ENCODE results near the gene PLEKHH1.

PLEKHH1 gene

DNA sequence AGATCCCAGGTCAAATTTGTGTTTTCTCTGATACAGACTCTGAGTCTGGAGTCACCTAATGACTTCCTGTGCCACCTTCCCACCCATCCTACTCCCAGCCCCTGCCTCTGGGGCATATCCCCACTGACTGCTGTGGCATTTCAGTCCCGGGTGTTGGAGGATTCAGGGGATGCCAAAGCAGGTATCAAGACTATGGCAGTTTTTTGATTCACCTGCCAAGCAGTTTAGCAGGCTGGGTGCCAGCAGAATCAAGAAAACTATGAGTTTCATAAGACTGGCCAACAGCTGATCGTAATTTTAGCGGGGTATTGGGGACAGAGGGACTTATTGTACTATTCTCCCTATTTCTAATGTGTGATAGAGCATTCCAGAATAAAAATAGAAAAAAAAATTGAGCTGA lies 4.6 kb downstream of the PLEKHH1 start:
- Histone ChIP-seq H3K27ac (ENCODE audit: extremely low read depth, low read depth, low read length) (no peak overlapping the region), H3K4me3 (ENCODE audit: low read depth, low read length) (no peak overlapping the region), H3K4me1 (ENCODE audit: control insufficient read depth, insufficient read depth, low read length) (no peaks in the 10 kb centered on the region), H3K9me3 (ENCODE audit: control insufficient read depth, insufficient read depth, low read depth, low read length) (no peaks in the 10 kb centered on the region), H3K36me3 (ENCODE audit: control insufficient read depth in 2 of 2, insufficient read depth in 1 of 2, low read length in 2 of 2) (peaks cover 1 to 6% of the 10 kb centered on the region in 2 experiments; a peak in 1 of 3 replicates)
- ChIA-PET CTCF (interaction anchor here (6.2 kb wide), 1 partner anchor 11 kb away, joined by 33 read pairs; no protein-coding TSS in a partner anchor), POLR2A (no interaction called here)
- TF ChIP-seq ZNF777 (tag by site-specific recombination; IDR thresholded peaks at IDR 0.05; ENCODE audit: borderline replicate concordance) (no peak), ZNF555 (tag by site-specific recombination; conservative IDR thresholded peaks at IDR 0.05) (no peak), TRIM28 (IDR thresholded peaks at IDR 0.05; ENCODE audit: borderline replicate concordance, low read length) (no peak), ZNF792 (tag by site-specific recombination; IDR thresholded peaks at IDR 0.05) (no peak), ZNF768 (tag by site-specific recombination; IDR thresholded peaks at IDR 0.05) (no peak), SETDB1 (IDR thresholded peaks at IDR 0.05; ENCODE audit: insufficient read length, low read length) (no peak), ZNF169 (tag by site-specific recombination; IDR thresholded peaks at IDR 0.05) (no peak), ZNF274 (IDR thresholded peaks at IDR 0.05; ENCODE audit: low read length) (no peak), ZNF274 (tag by site-specific recombination; IDR thresholded peaks at IDR 0.05; ENCODE audit: borderline replicate concordance) (no peak), ZNF391 (tag by site-specific recombination; IDR thresholded peaks at IDR 0.05; ENCODE audit: borderline replicate concordance, low read depth) (no peak), ZNF677 (tag by site-specific recombination; IDR thresholded peaks at IDR 0.05) (no peak)
- TF ChIP-seq, protein P1, sequence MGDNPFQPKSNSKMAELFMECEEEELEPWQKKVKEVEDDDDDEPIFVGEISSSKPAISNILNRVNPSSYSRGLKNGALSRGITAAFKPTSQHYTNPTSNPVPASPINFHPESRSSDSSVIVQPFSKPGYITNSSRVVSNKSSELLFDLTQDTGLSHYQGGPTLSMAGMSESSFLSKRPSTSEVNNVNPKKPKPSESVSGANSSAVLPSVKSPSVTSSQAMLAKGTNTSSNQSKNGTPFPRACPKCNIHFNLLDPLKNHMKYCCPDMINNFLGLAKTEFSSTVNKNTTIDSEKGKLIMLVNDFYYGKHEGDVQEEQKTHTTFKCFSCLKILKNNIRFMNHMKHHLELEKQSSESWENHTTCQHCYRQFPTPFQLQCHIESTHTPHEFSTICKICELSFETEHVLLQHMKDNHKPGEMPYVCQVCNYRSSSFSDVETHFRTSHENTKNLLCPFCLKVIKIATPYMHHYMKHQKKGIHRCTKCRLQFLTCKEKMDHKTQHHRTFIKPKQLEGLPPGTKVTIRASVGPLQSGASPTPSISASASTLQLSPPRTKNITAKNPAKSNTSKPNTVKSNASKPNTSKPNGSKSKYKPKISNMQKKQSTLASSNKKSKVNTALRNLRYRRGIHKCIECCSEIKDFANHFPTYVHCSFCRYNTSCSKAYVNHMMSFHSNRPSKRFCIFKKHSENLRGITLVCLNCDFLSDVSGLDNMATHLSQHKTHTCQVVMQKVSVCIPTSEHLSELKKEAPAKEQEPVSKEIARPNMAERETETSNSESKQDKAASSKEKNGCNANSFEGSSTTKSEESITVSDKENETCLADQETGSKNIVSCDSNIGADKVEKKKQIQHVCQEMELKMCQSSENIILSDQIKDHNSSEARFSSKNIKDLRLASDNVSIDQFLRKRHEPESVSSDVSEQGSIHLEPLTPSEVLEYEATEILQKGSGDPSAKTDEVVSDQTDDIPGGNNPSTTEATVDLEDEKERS (tag by site-specific recombination; IDR thresholded peaks at IDR 0.05), result no peak
- TF ChIP-seq, protein P2, sequence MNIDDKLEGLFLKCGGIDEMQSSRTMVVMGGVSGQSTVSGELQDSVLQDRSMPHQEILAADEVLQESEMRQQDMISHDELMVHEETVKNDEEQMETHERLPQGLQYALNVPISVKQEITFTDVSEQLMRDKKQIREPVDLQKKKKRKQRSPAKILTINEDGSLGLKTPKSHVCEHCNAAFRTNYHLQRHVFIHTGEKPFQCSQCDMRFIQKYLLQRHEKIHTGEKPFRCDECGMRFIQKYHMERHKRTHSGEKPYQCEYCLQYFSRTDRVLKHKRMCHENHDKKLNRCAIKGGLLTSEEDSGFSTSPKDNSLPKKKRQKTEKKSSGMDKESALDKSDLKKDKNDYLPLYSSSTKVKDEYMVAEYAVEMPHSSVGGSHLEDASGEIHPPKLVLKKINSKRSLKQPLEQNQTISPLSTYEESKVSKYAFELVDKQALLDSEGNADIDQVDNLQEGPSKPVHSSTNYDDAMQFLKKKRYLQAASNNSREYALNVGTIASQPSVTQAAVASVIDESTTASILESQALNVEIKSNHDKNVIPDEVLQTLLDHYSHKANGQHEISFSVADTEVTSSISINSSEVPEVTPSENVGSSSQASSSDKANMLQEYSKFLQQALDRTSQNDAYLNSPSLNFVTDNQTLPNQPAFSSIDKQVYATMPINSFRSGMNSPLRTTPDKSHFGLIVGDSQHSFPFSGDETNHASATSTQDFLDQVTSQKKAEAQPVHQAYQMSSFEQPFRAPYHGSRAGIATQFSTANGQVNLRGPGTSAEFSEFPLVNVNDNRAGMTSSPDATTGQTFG (tag by site-specific recombination; IDR thresholded peaks at IDR 0.05; ENCODE audit: borderline replicate concordance), result no peak
- TF ChIP-seq, protein P3, sequence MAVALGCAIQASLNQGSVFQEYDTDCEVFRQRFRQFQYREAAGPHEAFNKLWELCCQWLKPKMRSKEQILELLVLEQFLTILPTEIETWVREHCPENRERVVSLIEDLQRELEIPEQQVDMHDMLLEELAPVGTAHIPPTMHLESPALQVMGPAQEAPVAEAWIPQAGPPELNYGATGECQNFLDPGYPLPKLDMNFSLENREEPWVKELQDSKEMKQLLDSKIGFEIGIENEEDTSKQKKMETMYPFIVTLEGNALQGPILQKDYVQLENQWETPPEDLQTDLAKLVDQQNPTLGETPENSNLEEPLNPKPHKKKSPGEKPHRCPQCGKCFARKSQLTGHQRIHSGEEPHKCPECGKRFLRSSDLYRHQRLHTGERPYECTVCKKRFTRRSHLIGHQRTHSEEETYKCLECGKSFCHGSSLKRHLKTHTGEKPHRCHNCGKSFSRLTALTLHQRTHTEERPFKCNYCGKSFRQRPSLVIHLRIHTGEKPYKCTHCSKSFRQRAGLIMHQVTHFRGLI (tag by site-specific recombination; IDR thresholded peaks at IDR 0.05), result no peak
- TF ChIP-seq, protein P4, sequence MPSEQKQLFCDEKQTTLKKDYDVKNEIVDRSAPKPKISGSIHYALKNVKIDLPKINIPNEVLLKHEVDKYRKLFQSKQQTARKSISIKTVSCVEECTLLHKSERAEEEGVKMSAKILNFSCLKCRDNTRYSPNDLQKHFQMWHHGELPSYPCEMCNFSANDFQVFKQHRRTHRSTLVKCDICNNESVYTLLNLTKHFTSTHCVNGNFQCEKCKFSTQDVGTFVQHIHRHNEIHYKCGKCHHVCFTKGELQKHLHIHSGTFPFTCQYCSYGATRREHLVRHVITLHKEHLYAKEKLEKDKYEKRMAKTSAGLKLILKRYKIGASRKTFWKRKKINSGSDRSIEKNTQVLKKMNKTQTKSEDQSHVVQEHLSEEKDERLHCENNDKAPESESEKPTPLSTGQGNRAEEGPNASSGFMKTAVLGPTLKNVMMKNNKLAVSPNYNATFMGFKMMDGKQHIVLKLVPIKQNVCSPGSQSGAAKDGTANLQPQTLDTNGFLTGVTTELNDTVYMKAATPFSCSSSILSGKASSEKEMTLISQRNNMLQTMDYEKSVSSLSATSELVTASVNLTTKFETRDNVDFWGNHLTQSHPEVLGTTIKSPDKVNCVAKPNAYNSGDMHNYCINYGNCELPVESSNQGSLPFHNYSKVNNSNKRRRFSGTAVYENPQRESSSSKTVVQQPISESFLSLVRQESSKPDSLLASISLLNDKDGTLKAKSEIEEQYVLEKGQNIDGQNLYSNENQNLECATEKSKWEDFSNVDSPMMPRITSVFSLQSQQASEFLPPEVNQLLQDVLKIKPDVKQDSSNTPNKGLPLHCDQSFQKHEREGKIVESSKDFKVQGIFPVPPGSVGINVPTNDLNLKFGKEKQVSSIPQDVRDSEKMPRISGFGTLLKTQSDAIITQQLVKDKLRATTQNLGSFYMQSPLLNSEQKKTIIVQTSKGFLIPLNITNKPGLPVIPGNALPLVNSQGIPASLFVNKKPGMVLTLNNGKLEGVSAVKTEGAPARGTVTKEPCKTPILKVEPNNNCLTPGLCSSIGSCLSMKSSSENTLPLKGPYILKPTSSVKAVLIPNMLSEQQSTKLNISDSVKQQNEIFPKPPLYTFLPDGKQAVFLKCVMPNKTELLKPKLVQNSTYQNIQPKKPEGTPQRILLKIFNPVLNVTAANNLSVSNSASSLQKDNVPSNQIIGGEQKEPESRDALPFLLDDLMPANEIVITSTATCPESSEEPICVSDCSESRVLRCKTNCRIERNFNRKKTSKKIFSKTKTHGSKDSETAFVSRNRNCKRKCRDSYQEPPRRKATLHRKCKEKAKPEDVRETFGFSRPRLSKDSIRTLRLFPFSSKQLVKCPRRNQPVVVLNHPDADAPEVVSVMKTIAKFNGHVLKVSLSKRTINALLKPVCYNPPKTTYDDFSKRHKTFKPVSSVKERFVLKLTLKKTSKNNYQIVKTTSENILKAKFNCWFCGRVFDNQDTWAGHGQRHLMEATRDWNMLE (tag by site-specific recombination; conservative IDR thresholded peaks at IDR 0.05; ENCODE audit: low read depth), result no peak
- TF ChIP-seq, protein P5, sequence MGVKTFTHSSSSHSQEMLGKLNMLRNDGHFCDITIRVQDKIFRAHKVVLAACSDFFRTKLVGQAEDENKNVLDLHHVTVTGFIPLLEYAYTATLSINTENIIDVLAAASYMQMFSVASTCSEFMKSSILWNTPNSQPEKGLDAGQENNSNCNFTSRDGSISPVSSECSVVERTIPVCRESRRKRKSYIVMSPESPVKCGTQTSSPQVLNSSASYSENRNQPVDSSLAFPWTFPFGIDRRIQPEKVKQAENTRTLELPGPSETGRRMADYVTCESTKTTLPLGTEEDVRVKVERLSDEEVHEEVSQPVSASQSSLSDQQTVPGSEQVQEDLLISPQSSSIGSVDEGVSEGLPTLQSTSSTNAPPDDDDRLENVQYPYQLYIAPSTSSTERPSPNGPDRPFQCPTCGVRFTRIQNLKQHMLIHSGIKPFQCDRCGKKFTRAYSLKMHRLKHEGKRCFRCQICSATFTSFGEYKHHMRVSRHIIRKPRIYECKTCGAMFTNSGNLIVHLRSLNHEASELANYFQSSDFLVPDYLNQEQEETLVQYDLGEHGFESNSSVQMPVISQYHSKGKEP (tag by site-specific recombination; IDR thresholded peaks at IDR 0.05), result no peak
- TF ChIP-seq, protein P6, sequence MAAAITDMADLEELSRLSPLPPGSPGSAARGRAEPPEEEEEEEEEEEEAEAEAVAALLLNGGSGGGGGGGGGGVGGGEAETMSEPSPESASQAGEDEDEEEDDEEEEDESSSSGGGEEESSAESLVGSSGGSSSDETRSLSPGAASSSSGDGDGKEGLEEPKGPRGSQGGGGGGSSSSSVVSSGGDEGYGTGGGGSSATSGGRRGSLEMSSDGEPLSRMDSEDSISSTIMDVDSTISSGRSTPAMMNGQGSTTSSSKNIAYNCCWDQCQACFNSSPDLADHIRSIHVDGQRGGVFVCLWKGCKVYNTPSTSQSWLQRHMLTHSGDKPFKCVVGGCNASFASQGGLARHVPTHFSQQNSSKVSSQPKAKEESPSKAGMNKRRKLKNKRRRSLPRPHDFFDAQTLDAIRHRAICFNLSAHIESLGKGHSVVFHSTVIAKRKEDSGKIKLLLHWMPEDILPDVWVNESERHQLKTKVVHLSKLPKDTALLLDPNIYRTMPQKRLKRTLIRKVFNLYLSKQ (tag by site-specific recombination; IDR thresholded peaks at IDR 0.05; ENCODE audit: borderline replicate concordance), result no peak
- TF ChIP-seq, protein P7, sequence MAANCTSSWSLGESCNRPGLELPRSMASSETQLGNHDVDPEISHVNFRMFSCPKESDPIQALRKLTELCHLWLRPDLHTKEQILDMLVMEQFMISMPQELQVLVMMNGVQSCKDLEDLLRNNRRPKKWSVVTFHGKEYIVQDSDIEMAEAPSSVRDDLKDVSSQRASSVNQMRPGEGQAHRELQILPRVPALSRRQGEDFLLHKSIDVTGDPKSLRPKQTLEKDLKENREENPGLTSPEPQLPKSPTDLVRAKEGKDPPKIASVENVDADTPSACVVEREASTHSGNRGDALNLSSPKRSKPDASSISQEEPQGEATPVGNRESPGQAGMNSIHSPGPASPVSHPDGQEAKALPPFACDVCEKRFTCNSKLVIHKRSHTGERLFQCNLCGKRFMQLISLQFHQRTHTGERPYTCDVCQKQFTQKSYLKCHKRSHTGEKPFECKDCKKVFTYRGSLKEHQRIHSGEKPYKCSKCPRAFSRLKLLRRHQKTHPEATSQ (tag by site-specific recombination; IDR thresholded peaks at IDR 0.05), result no peak
- TF ChIP-seq, protein P8, sequence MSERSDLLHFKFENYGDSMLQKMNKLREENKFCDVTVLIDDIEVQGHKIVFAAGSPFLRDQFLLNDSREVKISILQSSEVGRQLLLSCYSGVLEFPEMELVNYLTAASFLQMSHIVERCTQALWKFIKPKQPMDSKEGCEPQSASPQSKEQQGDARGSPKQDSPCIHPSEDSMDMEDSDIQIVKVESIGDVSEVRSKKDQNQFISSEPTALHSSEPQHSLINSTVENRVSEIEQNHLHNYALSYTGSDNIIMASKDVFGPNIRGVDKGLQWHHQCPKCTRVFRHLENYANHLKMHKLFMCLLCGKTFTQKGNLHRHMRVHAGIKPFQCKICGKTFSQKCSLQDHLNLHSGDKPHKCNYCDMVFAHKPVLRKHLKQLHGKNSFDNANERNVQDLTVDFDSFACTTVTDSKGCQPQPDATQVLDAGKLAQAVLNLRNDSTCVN (tag by site-specific recombination; optimal IDR thresholded peaks at IDR 0.05), result no peak
